Body of pancreas (tissue), 4 donors: ENCODE data around the gene SYMPK.
A peak's percentile ranks its signal among the peaks of the same experiment; 100 is the strongest.

Experiments
- POLR2A ChIP-seq, 3 donors: fragments of 450-650 bp; IDR thresholded peaks; one replicate each; pipeline ENCODE4 v1.6.1; 2016; ENCODE audit warnings: antibody characterized with exemption in 3 of 3, mild to moderate bottlenecking in 2 of 3
- TF ChIP-seq, protein P1 (sequence below), 7 experiments: fragments of 450-650 bp in 4 of 7; fragments of 200-600 bp in 3 of 7; sonication (generic) in 3 of 7; IDR thresholded peaks; one replicate each; pipeline ENCODE4 v1.5.1; 2016 to 2019; ENCODE audit warnings: antibody characterized with exemption in 7 of 7

DNA sequence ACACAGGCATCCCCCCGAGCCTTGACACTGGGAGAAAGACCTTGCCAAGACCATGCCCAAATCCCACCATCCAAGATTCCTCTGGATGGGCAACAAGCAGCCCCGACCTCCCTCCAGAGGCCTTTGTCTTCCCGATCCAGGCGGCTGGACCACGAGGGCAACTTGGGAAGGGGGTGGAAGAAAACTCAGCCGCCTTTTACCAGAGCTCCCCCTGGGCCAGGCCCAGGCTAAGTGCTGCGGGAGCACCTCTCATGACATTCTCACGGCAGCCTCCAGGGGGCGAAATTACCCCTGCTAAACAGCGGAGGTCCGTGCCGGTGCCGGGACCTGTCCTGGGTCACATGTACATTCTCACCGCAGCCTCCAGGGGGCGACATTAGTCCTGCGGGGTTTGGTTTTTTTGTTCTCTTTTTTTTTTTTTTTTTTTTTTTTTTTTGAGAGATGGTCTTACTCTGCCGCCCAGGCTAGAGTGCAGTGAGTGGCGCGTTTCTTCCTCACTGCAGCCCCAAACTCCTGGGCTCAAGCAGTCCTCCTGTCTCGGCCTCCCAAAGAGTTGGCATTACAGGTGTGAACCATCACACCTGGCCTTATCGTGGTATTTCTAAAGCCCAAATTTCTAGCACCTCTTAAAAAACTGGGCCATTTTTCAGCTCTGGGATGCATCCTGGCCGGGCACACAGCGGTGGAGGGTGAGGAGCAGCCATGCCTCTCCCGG, 45.8 kb downstream of the SYMPK start:
- TF ChIP-seq, protein P1, sequence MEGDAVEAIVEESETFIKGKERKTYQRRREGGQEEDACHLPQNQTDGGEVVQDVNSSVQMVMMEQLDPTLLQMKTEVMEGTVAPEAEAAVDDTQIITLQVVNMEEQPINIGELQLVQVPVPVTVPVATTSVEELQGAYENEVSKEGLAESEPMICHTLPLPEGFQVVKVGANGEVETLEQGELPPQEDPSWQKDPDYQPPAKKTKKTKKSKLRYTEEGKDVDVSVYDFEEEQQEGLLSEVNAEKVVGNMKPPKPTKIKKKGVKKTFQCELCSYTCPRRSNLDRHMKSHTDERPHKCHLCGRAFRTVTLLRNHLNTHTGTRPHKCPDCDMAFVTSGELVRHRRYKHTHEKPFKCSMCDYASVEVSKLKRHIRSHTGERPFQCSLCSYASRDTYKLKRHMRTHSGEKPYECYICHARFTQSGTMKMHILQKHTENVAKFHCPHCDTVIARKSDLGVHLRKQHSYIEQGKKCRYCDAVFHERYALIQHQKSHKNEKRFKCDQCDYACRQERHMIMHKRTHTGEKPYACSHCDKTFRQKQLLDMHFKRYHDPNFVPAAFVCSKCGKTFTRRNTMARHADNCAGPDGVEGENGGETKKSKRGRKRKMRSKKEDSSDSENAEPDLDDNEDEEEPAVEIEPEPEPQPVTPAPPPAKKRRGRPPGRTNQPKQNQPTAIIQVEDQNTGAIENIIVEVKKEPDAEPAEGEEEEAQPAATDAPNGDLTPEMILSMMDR (IDR thresholded peaks at IDR 0.05), result peak; percentile 97 to 99 (median 99)
- TF ChIP-seq POLR2A (IDR thresholded peaks at IDR 0.05), result no peak
